T-cell (primary cell): ENCODE results near the gene DDX10. TPM values are rescaled to one million over a fixed set of nuclear protein-coding genes. Genes with fewer than 3 reads are reported as not detected.

Source experiments
- ATAC-seq, 4 experiments: fragments of 200-7000 bp in 3 of 4; fragments of 150-1000 bp in 1 of 4; cut with Tn5 transposase; replicated peaks in 1 of 4; 1 replicate in 3 of 4; 2 replicates in 1 of 4; pipeline ENCODE4 v1.10.0; 2021; ENCODE audit warnings: moderate library complexity in 3 of 4, mild to moderate bottlenecking in 2 of 4, moderate number of reproducible peaks in 1 of 4
- CTCF ChIA-PET, 2 donors: fragments of 300-600 bp; sonication (Branson Sonifier 250); formaldehyde crosslinking; loops; one replicate each; lab custom pipeline; 2022; ENCODE audit warnings: antibody characterized with exemption in 2 of 2; lab: Charles Lee
- POLR2A ChIA-PET, 2 donors: fragments of 300-600 bp; sonication (Branson Sonifier 250); formaldehyde crosslinking; loops; one replicate each; lab custom pipeline; 2022; ENCODE audit warnings: antibody characterized with exemption in 2 of 2; lab: Charles Lee
- DNase-seq, 35 experiments: peaks; one replicate each; pipeline versions ENCODE4 v3.0.0 to v3.0.0-alpha.2; 2013 to 2023
- H3K27ac ChIP-seq: one replicate; pipeline ENCODE4 v1.5.1; 2013; ENCODE audit warnings: low read length
- H3K27me3 ChIP-seq, 2 experiments: replicated peaks in 1 of 2; 1 replicate in 1 of 2; 2 replicates in 1 of 2; pipeline versions ENCODE4 v1.6.1 to v1.7.0; 2013; ENCODE audit warnings: low read length in 1 of 2, mixed read lengths in 1 of 2; ENCODE audit not compliant: control insufficient read depth in 2 of 2, insufficient read depth in 2 of 2; ENCODE audit errors: extremely low read depth in 1 of 2
- H3K36me3 ChIP-seq, 2 donors: 1 replicate in 1 of 2; 2 replicates in 1 of 2; pipeline versions ENCODE4 v1.6.1 to v1.7.0; 2013; ENCODE audit warnings: low read length in 1 of 2; ENCODE audit not compliant: control insufficient read depth in 2 of 2, insufficient read depth in 1 of 2; ENCODE audit errors: extremely low read depth in 1 of 2
- H3K4me1 ChIP-seq, 2 experiments: 1 replicate in 1 of 2; 2 replicates in 1 of 2; pipeline versions ENCODE4 v1.6.1 to v1.7.0; 2013; ENCODE audit warnings: low read length in 2 of 2, mixed read lengths in 1 of 2; ENCODE audit not compliant: insufficient read depth in 2 of 2, control insufficient read depth in 1 of 2; ENCODE audit errors: extremely low read depth in 1 of 2
- H3K4me3 ChIP-seq, 2 donors: 1 replicate in 1 of 2; 2 replicates in 1 of 2; pipeline versions ENCODE4 v1.5.1 to v1.7.0; 2013; ENCODE audit warnings: mild to moderate bottlenecking in 2 of 2, low read length in 1 of 2, moderate library complexity in 1 of 2; ENCODE audit not compliant: control insufficient read depth in 1 of 2; ENCODE audit errors: extremely low read depth in 1 of 2
- H3K9me3 ChIP-seq: 2 replicates; pipeline ENCODE4 v1.7.0; 2013
- H3K27ac Mint-ChIP-seq, 2 donors: one replicate each; pipeline ENCODE4 v1.8.0; 2020 to 2021; ENCODE audit warnings: mild to moderate bottlenecking in 2 of 2, mixed read lengths in 2 of 2
- H3K27me3 Mint-ChIP-seq, 2 donors: one replicate each; pipeline ENCODE4 v1.8.0; 2021 to 2022; ENCODE audit warnings: mixed read lengths in 2 of 2
- H3K36me3 Mint-ChIP-seq: one replicate; pipeline ENCODE4 v1.8.0; 2021; ENCODE audit warnings: mixed read lengths
- H3K4me1 Mint-ChIP-seq, 3 donors: one replicate each; pipeline ENCODE4 v1.8.0; 2020 to 2022; ENCODE audit warnings: mixed read lengths in 3 of 3, mild to moderate bottlenecking in 1 of 3
- H3K4me3 Mint-ChIP-seq, 3 donors: one replicate each; pipeline ENCODE4 v1.8.0; 2020 to 2022; ENCODE audit warnings: mild to moderate bottlenecking in 3 of 3, mixed read lengths in 3 of 3, moderate library complexity in 3 of 3
- H3K9me3 Mint-ChIP-seq, 3 donors: one replicate each; pipeline ENCODE4 v1.8.0; 2020 to 2022; ENCODE audit warnings: mixed read lengths in 3 of 3
- WGBS: methylation state at CpG from one replicate; pipeline ENCODE4 v1.1.5; 2013; ENCODE audit warnings: missing lambda C conversion rate; ENCODE audit not compliant: insufficient coverage; 5-methylcytosine and 5-hydroxymethylcytosine counted together
- total RNA-seq, 35 experiments: library from RNA in 6 of 35; stranded (reverse) in 6 of 35; fragments of 120-200 nt in 1 of 35; gene quantifications; one replicate each; pipeline versions ENCODE4 v1.2.1 to v1.2.4 and lab custom pipeline; 2013 to 2026

DDX10 gene
- total RNA-seq, 5 donors from 2014 or later (not counting 1 experiment from before 2014, with no cell fraction given), result 23.5 to 30.0 (median 27.0) TPM

DNA sequence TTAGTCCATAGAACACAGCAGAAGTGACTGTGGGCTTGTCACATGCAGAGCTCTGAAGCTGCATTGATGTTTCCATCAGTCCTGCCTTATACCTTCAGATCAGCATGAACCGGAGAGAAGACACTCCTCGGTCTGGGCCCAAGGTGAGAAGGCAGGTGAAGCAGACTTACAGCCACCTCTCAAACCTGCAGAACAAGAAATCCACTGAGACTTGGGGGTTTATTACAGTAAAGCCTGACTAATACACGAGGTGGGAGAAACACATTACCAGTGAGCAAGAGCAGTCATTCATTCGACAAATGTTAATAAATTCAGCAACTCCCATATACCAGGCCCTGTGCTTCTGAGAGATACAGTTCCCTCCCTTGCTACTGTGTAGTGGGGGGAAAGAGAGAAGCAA lies 279.0 kb downstream of the DDX10 start:
- H3K4me1 Mint-ChIP-seq, result no peaks in the 10 kb centered on the region
- WGBS, result 100% methylated on average over 2 of the region's 4 CpGs
- peaks cover 60% of the 10 kb centered on the region for H3K36me3 Mint-ChIP-seq
- H3K9me3 Mint-ChIP-seq, result peaks cover 5 to 17% (median 5%) of the 10 kb centered on the region in 3 donors
- H3K4me1 ChIP-seq, result no peaks in the 10 kb centered on the region
- H3K4me3 Mint-ChIP-seq, result no peak overlapping the region
- H3K27ac Mint-ChIP-seq, result no peak overlapping the region
- ChIA-PET CTCF (interaction anchor here in 1 of 2 donors (0.6 kb wide), 1 partner anchor 22 kb away, joined by 4 read pairs; no protein-coding TSS in a partner anchor), POLR2A (no interaction called here)
- no peak overlapping the region for H3K27ac ChIP-seq
- ATAC-seq, result no peak
- no peaks in the 10 kb centered on the region for H3K27me3 Mint-ChIP-seq
- H3K27me3 ChIP-seq, result no peaks in the 10 kb centered on the region
- no peaks in the 10 kb centered on the region for H3K9me3 ChIP-seq
- DNase-seq, result no peak
- peaks cover 0 to 10% of the 10 kb centered on the region in 2 donors for H3K36me3 ChIP-seq
- no peak overlapping the region for H3K4me3 ChIP-seq

GRCh38 chr11:108944471-108945178 lies 279.8 kb downstream of the DDX10 start:
- no peaks in the 10 kb centered on the region for H3K4me1 Mint-ChIP-seq
- H3K9me3 Mint-ChIP-seq, result peaks cover 5 to 17% (median 5%) of the 10 kb centered on the region in 3 donors
- H3K36me3 ChIP-seq, result peaks cover 0 to 10% of the 10 kb centered on the region in 2 donors
- ChIA-PET POLR2A (interaction anchor here in 1 of 2 donors (0.6 kb wide), 1 partner anchor 30 kb away, joined by 6 read pairs; no protein-coding TSS in a partner anchor), CTCF (no interaction called here)
- H3K4me1 ChIP-seq, result no peaks in the 10 kb centered on the region
- no CpG with 5 or more reads among the region's 6 CpGs for WGBS
- no peaks in the 10 kb centered on the region for H3K9me3 ChIP-seq
- H3K27ac Mint-ChIP-seq, result no peak overlapping the region
- ATAC-seq (peak in 1 of 4 experiments; percentile 25), DNase-seq (no peak)
- H3K27ac ChIP-seq, result no peak overlapping the region
- no peaks in the 10 kb centered on the region for H3K27me3 Mint-ChIP-seq
- no peak overlapping the region for H3K4me3 Mint-ChIP-seq
- no peaks in the 10 kb centered on the region for H3K27me3 ChIP-seq
- peaks cover 63% of the 10 kb centered on the region for H3K36me3 Mint-ChIP-seq
- H3K4me3 ChIP-seq, result no peak overlapping the region

GRCh38 chr11:108945341-108945740 lies 280.5 kb downstream of the DDX10 start:
- CTCF ChIA-PET, result no interaction called here
- WGBS, result 100% methylated on average over 1 of the region's 3 CpGs
- POLR2A ChIA-PET, result interaction anchor here in 1 of 2 donors (0.6 kb wide), 1 partner anchor 30 kb away, joined by 6 read pairs; no protein-coding TSS in a partner anchor
- DNase-seq, result no peak
- H3K27me3 Mint-ChIP-seq, result no peaks in the 10 kb centered on the region
- peaks cover 5 to 17% (median 5%) of the 10 kb centered on the region in 3 donors for H3K9me3 Mint-ChIP-seq
- no peak overlapping the region for H3K4me3 Mint-ChIP-seq
- Histone ChIP-seq H3K36me3 (peaks cover 0 to 9% of the 10 kb centered on the region in 2 donors), H3K9me3 (no peaks in the 10 kb centered on the region), H3K27ac (no peak overlapping the region), H3K4me3 (no peak overlapping the region), H3K4me1 (no peaks in the 10 kb centered on the region), H3K27me3 (no peaks in the 10 kb centered on the region)
- peak in 1 of 4 experiments; percentile 26 for ATAC-seq
- no peak overlapping the region for H3K27ac Mint-ChIP-seq
- no peaks in the 10 kb centered on the region for H3K4me1 Mint-ChIP-seq
- peaks cover 58% of the 10 kb centered on the region for H3K36me3 Mint-ChIP-seq

GRCh38 chr11:108947654-108948570 lies 283.0 kb downstream of the DDX10 start:
- H3K27ac Mint-ChIP-seq, result no peak overlapping the region
- Histone ChIP-seq H3K4me3 (no peak overlapping the region), H3K27me3 (no peaks in the 10 kb centered on the region), H3K36me3 (no peaks in the 10 kb centered on the region), H3K4me1 (no peaks in the 10 kb centered on the region), H3K27ac (no peak overlapping the region), H3K9me3 (no peaks in the 10 kb centered on the region)
- no CpG with 5 or more reads among the region's 7 CpGs for WGBS
- ChIA-PET POLR2A (no interaction called here), CTCF (interaction anchor here in 1 of 2 donors (0.6 kb wide), 1 partner anchor 1103 kb away, joined by 3 read pairs; no protein-coding TSS in a partner anchor)
- peaks cover 5 to 20% (median 5%) of the 10 kb centered on the region in 3 donors for H3K9me3 Mint-ChIP-seq
- H3K4me3 Mint-ChIP-seq, result no peak overlapping the region
- H3K4me1 Mint-ChIP-seq, result no peaks in the 10 kb centered on the region
- no peak for ATAC-seq
- H3K36me3 Mint-ChIP-seq, result peaks cover 48% of the 10 kb centered on the region
- no peaks in the 10 kb centered on the region for H3K27me3 Mint-ChIP-seq
- DNase-seq, result no peak

- Mint-ChIP-seq H3K27me3 (peaks cover 0 to 4% of the 10 kb centered on the region in 2 donors), H3K36me3 (no peaks in the 10 kb centered on the region), H3K27ac (no peak overlapping the region), H3K4me3 (no peak overlapping the region), H3K9me3 (peaks cover 0 to 3% (median 0%) of the 10 kb centered on the region in 3 donors), H3K4me1 (peaks cover 0 to 3% (median 0%) of the 10 kb centered on the region in 3 donors)
- WGBS, result 100% methylated on average over 1 of the region's 7 CpGs
- Histone ChIP-seq H3K27me3 (no peaks in the 10 kb centered on the region), H3K9me3 (no peaks in the 10 kb centered on the region), H3K36me3 (no peaks in the 10 kb centered on the region), H3K27ac (no peak overlapping the region), H3K4me3 (no peak overlapping the region), H3K4me1 (no peaks in the 10 kb centered on the region)
- ATAC-seq, result no peak
- CTCF ChIA-PET, result no interaction called here
- no peak for DNase-seq
- POLR2A ChIA-PET, result no interaction called here
Observed at GRCh38 chr11:108958368-108959104, 293.7 kb downstream of the DDX10 start.
